DMS153 (cell line): ENCODE measurements around the gene PRIMA1.

ENCODE experiments used
- DNase-seq: peaks from one replicate; lab custom pipeline; 2025; lab: John Stamatoyannopoulos, UW

The PRIMA1 gene

GRCh38 chr14:93753647-93754046 lies 34.6 kb downstream of the PRIMA1 start:
- DNase-seq = no peak

GRCh38 chr14:93752980-93753561 lies 35.2 kb downstream of the PRIMA1 start:
- no peak for DNase-seq

- DNase-seq = no peak
Measured at GRCh38 chr14:93751946-93752655, 36.2 kb downstream of the PRIMA1 start.

GRCh38 chr14:93749076-93749420 lies 39.2 kb downstream of the PRIMA1 start:
- no peak for DNase-seq

- no peak for DNase-seq
Measured at GRCh38 chr14:93748208-93749075, 39.8 kb downstream of the PRIMA1 start.

GRCh38 chr14:93747560-93747959 lies 40.7 kb downstream of the PRIMA1 start:
- DNase-seq = no peak

GRCh38 chr14:93747102-93747501 lies 41.2 kb downstream of the PRIMA1 start:
- DNase-seq = no peak

GRCh38 chr14:93745603-93746273 lies 42.5 kb downstream of the PRIMA1 start:
- DNase-seq = no peak

- no peak for DNase-seq
Measured at GRCh38 chr14:93744876-93745275, 43.4 kb downstream of the PRIMA1 start.

GRCh38 chr14:93744176-93744575 lies 44.1 kb downstream of the PRIMA1 start:
- no peak for DNase-seq

- no peak for DNase-seq
Measured at GRCh38 chr14:93743270-93744060, 44.8 kb downstream of the PRIMA1 start.

GRCh38 chr14:93742761-93743160 lies 45.5 kb downstream of the PRIMA1 start:
- no peak for DNase-seq

- DNase-seq = no peak
Measured at GRCh38 chr14:93741556-93742230, 46.6 kb downstream of the PRIMA1 start.

- DNase-seq = no peak
Measured at GRCh38 chr14:93737634-93738033, 50.7 kb downstream of the PRIMA1 start.

- DNase-seq = no peak
Measured at GRCh38 chr14:93736378-93737014, 51.8 kb downstream of the PRIMA1 start.

- no peak for DNase-seq
Measured at GRCh38 chr14:93735206-93735605, 53.1 kb downstream of the PRIMA1 start.

- no peak for DNase-seq
Measured at GRCh38 chr14:93734086-93734822, 54.0 kb downstream of the PRIMA1 start.

GRCh38 chr14:93733631-93734030 lies 54.7 kb downstream of the PRIMA1 start:
- DNase-seq = no peak

- peak; percentile 8 for DNase-seq
Measured at GRCh38 chr14:93733231-93733630, 55.1 kb downstream of the PRIMA1 start.

- no peak for DNase-seq
Measured at GRCh38 chr14:93732524-93732923, 55.8 kb downstream of the PRIMA1 start.
